GM18526 (cell line): ENCODE data around the gene COA5.

Experiments used
- POLR2A ChIP-seq: IDR thresholded peaks from 3 replicates; pipeline ENCODE4 v1.6.1; 2011; ENCODE audit not compliant: insufficient read length; ENCODE audit errors: extremely low read depth

COA5 gene

GRCh38 chr2:98583816-98584618 is 24.3 kb downstream of the COA5 start:
- TF ChIP-seq POLR2A = no peak

- TF ChIP-seq POLR2A = no peak
Measured at GRCh38 chr2:98583276-98583675, 25.0 kb downstream of the COA5 start.

- TF ChIP-seq POLR2A = no peak
Measured at GRCh38 chr2:98582523-98582922, 25.8 kb downstream of the COA5 start.

- no peak for TF ChIP-seq POLR2A
Measured at GRCh38 chr2:98580656-98581284, 27.5 kb downstream of the COA5 start.

GRCh38 chr2:98579926-98580325 is 28.4 kb downstream of the COA5 start:
- TF ChIP-seq POLR2A = no peak

- TF ChIP-seq POLR2A = no peak
Measured at GRCh38 chr2:98578231-98578630, 30.1 kb downstream of the COA5 start.

GRCh38 chr2:98577313-98577712 is 31.0 kb downstream of the COA5 start:
- no peak for TF ChIP-seq POLR2A

GRCh38 chr2:98576666-98577312 is 31.5 kb downstream of the COA5 start:
- TF ChIP-seq POLR2A = no peak

- no peak for TF ChIP-seq POLR2A
Measured at GRCh38 chr2:98573426-98573825, 34.9 kb downstream of the COA5 start.

- TF ChIP-seq POLR2A = no peak
Measured at GRCh38 chr2:98572676-98573075, 35.6 kb downstream of the COA5 start.

GRCh38 chr2:98572211-98572610 is 36.1 kb downstream of the COA5 start:
- no peak for TF ChIP-seq POLR2A

GRCh38 chr2:98571796-98572195 is 36.5 kb downstream of the COA5 start:
- no peak for TF ChIP-seq POLR2A

GRCh38 chr2:98571121-98571701 is 37.1 kb downstream of the COA5 start:
- TF ChIP-seq POLR2A = no peak

- TF ChIP-seq POLR2A = no peak
Measured at GRCh38 chr2:98570356-98570755, 38.0 kb downstream of the COA5 start.

GRCh38 chr2:98569915-98570314 is 38.4 kb downstream of the COA5 start:
- TF ChIP-seq POLR2A = no peak

- no peak for TF ChIP-seq POLR2A
Measured at GRCh38 chr2:98569197-98569793, 39.0 kb downstream of the COA5 start.
